Measurements from ENCODE around the gene PROC. TPM values are rescaled to one million over a fixed set of nuclear protein-coding genes. Genes with fewer than 3 reads are reported as not detected.
A peak's percentile ranks its signal among the peaks of the same experiment; 100 is the strongest.

Gene PROC
- total and polyA plus RNA-seq, 2 of the 4 experiments (the other 2 are of a cell fraction) = 0.07 TPM; not detected in 1

GRCh38 chr2:127379712-127380355 lies 38.4 kb upstream of the PROC start:
- no peak overlapping the region for H3K4ac ChIP-seq (ENCODE audit: low read depth, low read length)
- H2BK5ac ChIP-seq (ENCODE audit: low read depth, low read length, poor library complexity, severe bottlenecking) = no peak overlapping the region
- H4K5ac ChIP-seq (ENCODE audit: low read depth, low read length) = no peak overlapping the region
- H4K20me1 ChIP-seq (ENCODE audit: insufficient read depth, low read length) = peaks cover 78% of the 10 kb centered on the region
- H3K23ac ChIP-seq (ENCODE audit: low read depth, low read length) = peak overlapping the region; percentile 8; the same call in 1 of the 2 replicates
- H3K56ac ChIP-seq (ENCODE audit: extremely low read depth, insufficient read depth, low read length) = no peak overlapping the region
- peaks cover 3% of the 10 kb centered on the region for H3K4me1 ChIP-seq (ENCODE audit: control insufficient read depth, insufficient read depth, low read length)
- no peak for TF ChIP-seq MAZ (IDR thresholded peaks at IDR 0.05; ENCODE audit: borderline replicate concordance, low read depth, low read length)
- no peak for TF ChIP-seq MXI1 (IDR thresholded peaks at IDR 0.05; ENCODE audit: borderline replicate concordance, low read depth, low read length)
- no peak for TF ChIP-seq USF2 (IDR thresholded peaks at IDR 0.05; ENCODE audit: low read depth, low read length)
- TF ChIP-seq RCOR1 (IDR thresholded peaks at IDR 0.05; ENCODE audit: insufficient replicate concordance, low read length) = no peak
- no peak for TF ChIP-seq CTCF (conservative IDR thresholded peaks at IDR 0.05; ENCODE audit: low read depth, low read length)
- TF ChIP-seq ELK1 (IDR thresholded peaks at IDR 0.05; ENCODE audit: borderline replicate concordance, low read depth, low read length) = no peak
- no peak for TF ChIP-seq BHLHE40 (IDR thresholded peaks at IDR 0.05; ENCODE audit: low read depth, low read length)
- no peak overlapping the region for H3K4me3 ChIP-seq (ENCODE audit: insufficient read depth, low read depth, low read length)
- dilution Hi-C loops (cut with HindIII; ENCODE audit: low sequenced_read_pairs, unreplicated experiment) (no loop called here), in situ Hi-C loops (cut with MboI; ENCODE audit: low sequenced_read_pairs) (no loop called here), intact Hi-C loops (cut with micrococcal nuclease) (loop anchor here (10.0 kb wide), 1 partner anchor 95 kb away; no protein-coding TSS in a partner anchor)
- no peak overlapping the region for H2BK15ac ChIP-seq (ENCODE audit: low read depth, low read length)
- DNase-seq (no peak), ATAC-seq (ENCODE audit: low read depth) (no peak)
- no peak overlapping the region for H3K18ac ChIP-seq (ENCODE audit: low read depth, low read length)
- no peak overlapping the region for H3K27ac ChIP-seq (ENCODE audit: insufficient read depth, low read length)
- no peak overlapping the region for H4K91ac ChIP-seq (ENCODE audit: insufficient read depth, low read depth, low read length)
- no peak overlapping the region for H2AK9ac ChIP-seq (replicated peaks; ENCODE audit: low read depth, low read length, poor library complexity)
- WGBS, 2 experiments (ENCODE audit: extremely low coverage in 2 of 2, insufficient read length in 1 of 2) = 100% methylated on average over 1 of the region's 4 CpGs; no CpG with 5 or more reads in 1 of the 2 experiments
- no peak overlapping the region for H2AFZ ChIP-seq (replicated peaks; ENCODE audit: low read length, poor library complexity)
- 0 out of 2 replicates have a peak, but pooled peaks cover 2% of the 10 kb centered on the region for H3K36me3 ChIP-seq (ENCODE audit: control insufficient read depth, insufficient read depth, low read length)
- ChIA-PET CTCF (no interaction called here), POLR2A (ENCODE audit: unreplicated experiment) (no interaction called here)
- H2BK120ac ChIP-seq (ENCODE audit: low read depth, low read length) = no peak overlapping the region
- H4K8ac ChIP-seq (ENCODE audit: low read depth in 2 of 2, low read length in 2 of 2) = no peak overlapping the region
- H3K4me2 ChIP-seq (ENCODE audit: low read depth, low read length) = no peak overlapping the region
- H2AK5ac ChIP-seq (ENCODE audit: low read depth, low read length) = no peak overlapping the region
- no peak overlapping the region for H2BK20ac ChIP-seq (ENCODE audit: low read depth, low read length)
- no peak overlapping the region for H3K14ac ChIP-seq (replicated peaks; ENCODE audit: low read depth, low read length)
- no TSS peak for BruUV-seq (replicated peaks)
- no peak overlapping the region for H3K9ac ChIP-seq (ENCODE audit: low read depth, low read length)
- no peaks in the 10 kb centered on the region for H3K27me3 ChIP-seq (ENCODE audit: control insufficient read depth, insufficient read depth, low read length)
- H3K79me1 ChIP-seq (ENCODE audit: low read depth in 1 of 2, low read length in 2 of 2) = peaks cover 6 to 74% of the 10 kb centered on the region in 2 experiments; a peak in 3 of 4 replicates
- H3K9me3 ChIP-seq (ENCODE audit: control insufficient read depth, insufficient read depth, low read length) = no peaks in the 10 kb centered on the region
- H3K9me1 ChIP-seq (ENCODE audit: insufficient read depth, low read length) = peaks cover 2% of the 10 kb centered on the region; the same call in 1 of the 2 replicates

All from IMR-90 (cell line).